Activated CD8-positive, alpha-beta memory T cell treated with anti-CD3 and anti-CD28 coated beads for 48 hours (primary cell): ENCODE measurements around the gene CRAMP1.

Experiments
- DNase-seq, 3 experiments: peaks; one replicate each; pipeline ENCODE4 v3.0.0-alpha.2; 2020; ENCODE audit warnings: low read depth in 2 of 3, low spot score in 2 of 3

CRAMP1 gene

DNA sequence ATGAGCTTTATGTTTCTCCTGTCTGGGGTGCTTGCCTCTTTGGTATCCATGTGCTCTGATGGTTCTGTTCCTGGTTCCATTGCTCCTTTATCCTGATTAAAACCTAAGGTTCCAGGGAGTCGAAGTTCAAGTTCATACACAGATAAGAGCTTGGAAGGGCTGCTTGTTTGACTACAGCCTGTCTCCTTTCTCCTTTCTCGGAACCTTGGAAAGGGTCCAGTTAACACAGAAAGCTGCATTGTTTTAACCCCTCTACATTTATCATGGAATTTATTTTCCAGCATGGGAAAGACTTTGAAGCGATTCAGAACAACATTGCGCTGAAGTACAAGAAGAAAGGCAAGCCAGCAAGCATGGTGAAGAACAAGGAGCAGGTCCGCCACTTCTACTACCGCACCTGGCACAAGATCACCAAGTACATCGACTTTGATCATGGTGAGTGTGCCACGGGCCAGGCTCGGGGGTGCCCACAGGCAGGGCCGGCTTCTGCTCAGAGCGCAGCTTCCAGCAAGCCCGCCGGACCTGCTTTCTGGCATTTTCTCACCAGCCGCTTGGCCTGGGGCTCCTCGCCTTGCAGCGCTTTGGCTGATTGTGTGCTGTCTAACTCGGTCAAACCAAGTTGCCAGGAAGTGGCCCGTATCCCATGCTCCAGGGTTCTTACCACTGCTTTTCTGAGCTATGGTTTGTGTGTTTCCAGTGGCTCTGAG lies 19.9 kb downstream of the CRAMP1 start:
- no peak for DNase-seq

DNA sequence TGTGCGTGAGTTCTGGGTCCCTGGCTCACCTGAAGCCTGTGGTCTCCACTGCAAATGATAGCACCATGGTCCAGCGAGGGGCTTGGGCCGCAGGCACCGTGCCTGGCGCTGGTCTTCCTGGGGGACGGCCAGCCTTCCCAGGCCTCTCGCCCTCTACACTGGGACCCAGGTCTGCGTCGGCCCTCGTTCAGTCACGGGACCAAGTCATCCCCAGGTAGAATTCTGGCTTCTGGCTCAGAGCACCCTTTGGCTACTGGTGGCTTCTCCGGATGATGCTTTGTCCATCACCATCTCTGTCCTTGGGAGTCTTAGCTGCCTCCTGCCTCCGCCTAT lies 20.4 kb downstream of the CRAMP1 start:
- no peak for DNase-seq

DNA sequence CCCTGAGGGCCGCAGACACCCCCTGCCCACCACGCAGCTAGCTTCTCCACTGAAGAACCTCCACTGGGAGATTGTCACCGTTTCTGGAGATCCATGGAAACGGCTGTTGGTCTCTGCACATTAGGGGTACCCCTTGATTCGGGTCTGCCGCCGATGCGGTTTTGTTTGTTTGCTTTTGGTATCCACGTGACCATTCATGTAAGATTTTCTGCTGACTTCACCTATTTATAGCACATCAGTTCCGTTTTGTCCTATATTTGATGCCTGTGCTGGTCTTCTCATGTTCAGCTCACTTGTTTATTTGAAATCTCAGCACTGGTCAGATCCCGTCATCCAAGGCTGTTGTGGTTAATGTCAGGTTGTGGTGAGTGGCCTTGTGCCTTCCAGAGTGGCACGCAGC lies 21.1 kb downstream of the CRAMP1 start:
- no peak for DNase-seq

DNA sequence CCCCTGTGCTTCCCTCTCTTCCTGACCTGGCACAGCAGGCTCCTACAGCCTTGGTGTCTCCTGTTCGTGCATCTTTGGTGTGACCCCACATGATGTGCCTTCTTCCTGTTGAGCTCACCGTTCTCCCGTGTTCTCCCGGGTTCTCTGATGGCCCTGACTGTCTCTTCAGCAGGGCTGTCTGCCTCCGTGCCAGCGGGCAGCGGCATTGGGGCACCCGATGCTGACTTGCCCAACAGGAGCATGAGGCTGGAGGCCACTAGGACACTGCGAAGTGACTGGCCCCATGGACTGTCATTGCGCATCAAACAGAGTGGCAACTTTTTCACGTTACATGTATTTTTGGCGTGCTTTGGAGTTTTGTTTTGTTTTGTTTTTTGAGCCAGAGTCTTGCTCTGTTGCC lies 22.4 kb downstream of the CRAMP1 start:
- DNase-seq, result no peak

- DNase-seq, result no peak
These were observed 22.9 kb downstream of the CRAMP1 start for GRCh38 chr16:1635070-1635469.

DNA sequence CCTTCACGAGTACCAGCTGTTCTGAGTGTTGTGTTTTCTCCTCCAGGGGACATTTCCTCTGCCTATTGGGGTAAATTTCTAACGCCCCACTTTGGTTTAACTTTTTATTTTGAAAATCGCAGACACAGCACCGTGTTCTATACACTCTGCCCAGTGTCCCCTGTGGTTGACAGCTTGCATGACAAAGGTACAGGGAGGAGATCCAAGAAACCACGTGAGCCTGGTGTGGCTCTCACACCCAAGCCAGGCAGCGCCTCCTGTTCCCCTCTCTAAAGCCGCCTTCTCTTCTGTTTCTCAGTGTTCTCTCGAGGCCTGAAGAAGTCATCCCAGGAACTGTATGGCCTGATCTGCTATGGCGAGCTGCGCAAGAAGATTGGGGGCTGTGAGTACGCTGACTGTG lies 25.4 kb downstream of the CRAMP1 start:
- DNase-seq, result no peak

DNA sequence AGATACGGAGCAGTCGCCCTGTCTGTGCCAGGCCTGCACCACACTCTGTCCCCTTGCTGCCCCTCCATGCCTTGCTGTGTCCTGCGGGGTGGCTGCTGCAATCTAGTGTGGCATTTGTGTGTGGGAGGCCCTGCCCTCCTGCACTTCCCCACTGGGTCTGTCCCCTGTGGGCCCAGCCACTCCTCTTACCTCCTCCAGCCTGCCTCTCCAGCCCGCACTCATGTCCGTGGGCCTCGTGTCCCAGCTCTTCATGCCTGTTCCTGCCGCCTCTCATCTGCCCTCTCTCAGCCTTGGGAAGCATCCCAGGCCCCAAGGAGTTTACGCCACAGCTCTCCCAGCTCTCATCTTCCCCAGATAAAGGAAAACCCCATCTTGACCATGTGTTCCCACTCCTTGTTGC lies 26.6 kb downstream of the CRAMP1 start:
- DNase-seq, result no peak

- no peak for DNase-seq
These were observed 27.1 kb downstream of the CRAMP1 start for GRCh38 chr16:1639282-1639681.

DNA sequence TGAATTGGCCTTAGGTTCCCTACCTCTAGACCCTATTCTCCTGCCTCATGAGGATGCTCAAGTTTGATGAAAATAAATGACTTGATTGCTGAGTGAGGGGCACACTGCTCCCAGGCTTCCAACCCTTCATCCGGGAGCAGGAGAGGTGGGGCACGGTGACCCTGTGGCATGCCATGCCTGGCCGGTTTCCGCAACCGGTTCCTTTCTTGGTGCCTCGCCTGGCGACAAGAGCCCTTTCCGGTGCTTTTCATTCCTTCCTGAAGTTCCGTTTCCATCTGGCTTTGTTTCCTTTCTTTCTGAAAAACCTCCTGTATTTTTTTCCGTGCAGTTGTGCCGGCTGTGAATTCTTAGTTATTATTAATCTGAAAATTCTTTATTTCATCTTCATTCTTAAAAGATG lies 27.7 kb downstream of the CRAMP1 start:
- no peak for DNase-seq

DNA sequence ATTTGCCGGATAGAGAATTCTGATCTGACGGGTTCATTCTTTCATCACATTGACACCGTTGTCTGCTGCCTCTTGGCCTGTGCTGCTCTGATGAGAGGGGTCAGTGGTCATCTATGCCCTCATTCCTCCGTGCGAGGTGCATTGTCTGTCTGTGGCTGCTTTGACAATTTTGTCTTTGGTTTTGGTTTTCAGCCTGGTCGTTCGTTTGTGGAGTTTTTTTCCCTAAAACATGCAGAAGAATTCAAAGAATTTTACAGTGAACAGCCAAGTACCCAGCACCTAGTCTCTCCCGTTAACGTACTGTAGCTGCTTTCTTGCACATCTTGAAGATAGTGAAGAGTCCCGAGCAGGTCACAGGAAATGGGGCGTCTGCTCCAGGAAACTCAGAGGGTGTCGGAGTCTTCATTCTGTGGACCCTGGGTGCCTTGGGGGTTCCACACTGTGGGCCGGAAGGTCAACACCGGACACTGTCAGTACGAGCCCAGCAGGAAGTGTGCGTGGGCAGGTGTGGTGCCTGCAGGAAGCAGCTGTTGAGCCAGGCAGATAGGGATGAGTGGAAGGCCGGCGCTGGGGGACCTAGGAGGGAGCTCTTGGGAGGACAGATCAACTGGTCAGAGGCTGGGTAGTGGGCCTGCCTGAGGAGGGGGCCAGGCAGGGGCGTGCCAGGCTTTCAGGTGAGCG lies 28.2 kb downstream of the CRAMP1 start:
- no peak for DNase-seq

DNA sequence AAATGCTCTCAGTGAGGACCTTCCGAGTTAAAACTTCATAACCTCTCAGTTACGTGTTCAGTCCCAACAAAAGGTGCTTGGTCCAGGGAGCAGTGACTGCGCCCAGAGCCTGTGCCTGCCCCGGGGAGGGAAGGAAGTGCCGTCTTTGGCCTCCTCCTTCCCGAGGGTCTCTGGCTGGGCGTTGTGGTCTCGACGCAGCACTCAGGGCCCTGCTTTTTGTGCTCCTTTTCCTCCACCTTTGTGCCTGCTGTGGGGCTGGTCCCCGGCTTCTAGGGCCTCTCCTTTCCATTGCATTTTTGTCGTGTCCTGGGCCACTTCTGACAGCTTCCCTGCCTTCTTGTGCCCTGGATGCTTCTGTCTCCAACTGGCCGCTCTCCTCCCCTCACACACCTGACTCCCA lies 29.1 kb downstream of the CRAMP1 start:
- no peak for DNase-seq

DNA sequence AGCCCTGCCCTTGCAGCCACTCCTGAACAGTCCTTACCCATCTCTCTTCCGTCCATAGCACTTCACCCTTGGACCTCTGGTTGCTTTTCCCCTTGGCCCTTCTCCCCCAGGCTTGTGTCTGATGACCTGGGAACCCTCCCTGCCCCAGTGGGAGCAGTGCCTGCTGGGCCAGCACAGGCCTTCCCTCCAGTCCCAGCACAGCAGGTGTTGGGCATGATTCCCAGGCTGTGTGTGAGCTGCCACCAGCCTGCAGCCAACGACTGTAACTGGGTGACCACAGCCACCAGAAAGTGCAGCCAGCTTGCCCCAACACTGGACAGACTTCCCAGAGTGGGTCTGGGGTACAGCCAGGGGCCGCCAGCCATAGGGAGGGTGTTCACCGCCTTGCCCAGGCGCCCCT lies 30.0 kb downstream of the CRAMP1 start:
- DNase-seq, result no peak

DNA sequence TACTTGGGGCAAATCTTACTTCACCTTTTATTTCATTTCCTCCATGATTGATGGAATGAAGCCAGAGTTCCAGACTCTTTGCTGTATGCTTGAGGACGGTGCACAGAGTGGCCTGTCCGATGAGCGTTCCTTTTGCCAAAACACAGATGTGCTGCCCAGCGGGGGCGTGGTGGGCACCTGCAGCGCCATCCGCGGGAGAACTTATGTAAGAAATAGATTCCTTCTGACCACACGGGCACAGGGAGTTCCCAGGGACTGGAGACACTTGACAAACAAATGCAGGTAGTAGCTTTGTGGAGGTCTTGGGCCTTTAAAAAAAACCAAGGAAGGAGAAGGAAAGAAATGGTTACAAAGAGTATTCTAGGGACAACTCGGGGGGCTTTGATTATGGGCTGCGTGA lies 30.6 kb downstream of the CRAMP1 start:
- DNase-seq, result no peak

GRCh38 chr16:1643521-1643920 lies 31.4 kb downstream of the CRAMP1 start:
- no peak for DNase-seq

- DNase-seq, result no peak
These were observed 33.9 kb downstream of the CRAMP1 start for GRCh38 chr16:1645914-1646525.

- no peak for DNase-seq
These were observed 35.7 kb downstream of the CRAMP1 start for GRCh38 chr16:1647856-1648255.

GRCh38 chr16:1650131-1650530 lies 38.0 kb downstream of the CRAMP1 start:
- DNase-seq, result no peak

GRCh38 chr16:1651094-1651973 lies 39.2 kb downstream of the CRAMP1 start:
- no peak for DNase-seq

GRCh38 chr16:1651974-1652312 lies 39.8 kb downstream of the CRAMP1 start:
- DNase-seq, result no peak

GRCh38 chr16:1653023-1653422 lies 40.9 kb downstream of the CRAMP1 start:
- no peak for DNase-seq

- no peak for DNase-seq
These were observed 42.5 kb downstream of the CRAMP1 start for GRCh38 chr16:1654505-1655268.
